MCF 10A (cell line): Measurements from ENCODE around the gene NOCT. TPM values are rescaled to one million over a fixed set of nuclear protein-coding genes. Genes with fewer than 3 reads are reported as not detected.

ENCODE experiments used
- BruUV-seq: library from RNA; stranded (reverse); fragments of 400-500 nt; replicated peaks from 2 replicates; lab custom pipeline; 2021; lab: Mats Ljungman, UMichigan
- CTCF ChIA-PET: fragments of 300-600 bp; sonication (Branson Sonifier 250); formaldehyde crosslinking; extraction: SDS; loops from one replicate; lab custom pipeline; 2021; ENCODE audit warnings: antibody characterized with exemption, inconsistent platforms; lab: Yijun Ruan, JAX
- POLR2A ChIA-PET: fragments of 300-600, 350-650 bp; sonication (Branson Sonifier 250); formaldehyde crosslinking; extraction: SDS; loops from one replicate; lab custom pipeline; 2020; ENCODE audit warnings: antibody characterized with exemption, inconsistent platforms; lab: Yijun Ruan, JAX
- DNase-seq: peaks from one replicate; pipeline ENCODE4 v3.0.0-alpha.2; 2018; ENCODE audit not compliant: unreplicated experiment
- H3K27ac Mint-ChIP-seq: one replicate; pipeline ENCODE4 v1.8.0; 2022; ENCODE audit warnings: mild to moderate bottlenecking, low read depth, mixed read lengths; ENCODE audit not compliant: unreplicated experiment
- H3K27me3 Mint-ChIP-seq: one replicate; pipeline ENCODE4 v1.8.0; 2022; ENCODE audit warnings: mixed read lengths; ENCODE audit not compliant: insufficient read depth, unreplicated experiment
- H3K36me3 Mint-ChIP-seq: one replicate; pipeline ENCODE4 v1.8.0; 2022; ENCODE audit warnings: mild to moderate bottlenecking, moderate library complexity, mixed read lengths; ENCODE audit not compliant: insufficient read depth, unreplicated experiment
- H3K4me1 Mint-ChIP-seq: one replicate; pipeline ENCODE4 v1.8.0; 2022; ENCODE audit warnings: mixed read lengths; ENCODE audit not compliant: insufficient read depth, unreplicated experiment
- H3K4me3 Mint-ChIP-seq: one replicate; pipeline ENCODE4 v1.8.0; 2022; ENCODE audit warnings: mild to moderate bottlenecking, moderate library complexity, mixed read lengths; ENCODE audit not compliant: unreplicated experiment
- H3K9me3 Mint-ChIP-seq: one replicate; pipeline ENCODE4 v1.8.0; 2022; ENCODE audit warnings: mixed read lengths; ENCODE audit not compliant: unreplicated experiment
- CTCF ChIP-seq: fragments of 200-600 bp; IDR thresholded peaks from one replicate; pipeline ENCODE4 v1.8.0; 2022; ENCODE audit warnings: antibody characterized with exemption, mild to moderate bottlenecking; ENCODE audit not compliant: unreplicated experiment
- intact Hi-C: fragments of 100-400 bp; cut with micrococcal nuclease; formaldehyde crosslinking; loops from 2 replicates; pipeline ENCODE4 v1.14.1; 2022
- total RNA-seq: library from RNA; stranded (reverse); gene quantifications from 2 replicates; pipeline ENCODE4 v1.2.3, GENCODE V29; 2022

Gene NOCT
- total RNA-seq, 1 experiment from 2014 or later: 25.5 TPM

DNA sequence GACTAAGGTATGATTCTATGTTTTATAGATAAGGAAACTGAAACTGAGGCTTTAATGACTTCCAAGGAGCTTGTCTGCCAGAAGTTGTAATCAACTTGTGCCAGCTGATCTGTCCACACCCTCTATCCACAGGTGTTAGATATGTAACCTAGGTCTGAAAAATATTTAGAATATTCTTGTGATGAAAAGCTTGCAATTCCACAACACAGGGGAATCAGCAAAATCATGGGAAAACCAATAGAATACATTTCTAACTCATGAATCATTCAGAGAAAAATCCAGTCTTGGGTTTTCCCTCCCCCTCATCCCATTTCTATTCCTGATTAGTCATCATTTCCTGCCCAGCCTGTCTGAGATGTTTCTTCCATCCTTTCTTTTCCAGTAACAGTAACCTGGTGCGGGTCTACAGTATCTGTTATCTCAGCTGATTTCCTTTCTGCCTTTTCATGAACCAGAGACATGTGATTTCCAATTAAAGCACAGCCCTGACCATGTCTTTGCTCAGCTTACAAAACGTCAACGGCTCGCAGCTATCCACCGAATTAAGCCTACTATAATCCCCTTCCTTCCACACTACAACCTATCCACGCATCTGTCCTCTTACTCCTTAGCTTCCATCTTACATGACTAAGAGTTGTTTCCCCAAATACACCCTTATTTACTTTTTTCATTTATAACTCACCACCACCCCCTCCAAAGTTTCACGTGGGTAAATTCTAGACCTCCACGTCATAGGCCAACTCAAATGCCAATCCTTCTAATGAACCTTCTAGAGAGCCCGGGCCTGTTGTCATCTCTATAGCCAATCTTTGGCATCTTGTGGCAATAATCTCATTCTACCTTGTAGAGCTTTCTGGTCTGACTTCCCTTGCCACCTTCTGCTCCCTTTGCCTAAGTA, 961 bp upstream of the NOCT start:
- intact Hi-C loops: loop anchor here (5.0 kb wide), 3 partner anchors 68 to 228 kb away; no protein-coding TSS in a partner anchor
- TF ChIP-seq CTCF: no peak
- H3K9me3 Mint-ChIP-seq: no peaks in the 10 kb centered on the region
- POLR2A ChIA-PET: interaction anchor here (0.6 to 8.1 kb wide), 29 partner anchors 8 to 820 kb away, joined by 3 to 107 read pairs (median 5); partner anchors contain the start of genes ELF2, NAA15, NDUFC1 and SETD7
- H3K27me3 Mint-ChIP-seq: no peaks in the 10 kb centered on the region
- CTCF ChIA-PET: interaction anchor here (0.6 to 2.5 kb wide), 5 partner anchors 16 to 283 kb away, joined by 3 to 8 read pairs (median 3); no protein-coding TSS in a partner anchor
- H3K4me3 Mint-ChIP-seq: peak overlapping the region; percentile 72
- peaks cover 31% of the 10 kb centered on the region for H3K4me1 Mint-ChIP-seq
- peak overlapping the region; percentile 95 for H3K27ac Mint-ChIP-seq
- DNase-seq: peak; percentile 93
- peaks cover 7% of the 10 kb centered on the region for H3K36me3 Mint-ChIP-seq
- TSS peak; percentile 97 for BruUV-seq

DNA sequence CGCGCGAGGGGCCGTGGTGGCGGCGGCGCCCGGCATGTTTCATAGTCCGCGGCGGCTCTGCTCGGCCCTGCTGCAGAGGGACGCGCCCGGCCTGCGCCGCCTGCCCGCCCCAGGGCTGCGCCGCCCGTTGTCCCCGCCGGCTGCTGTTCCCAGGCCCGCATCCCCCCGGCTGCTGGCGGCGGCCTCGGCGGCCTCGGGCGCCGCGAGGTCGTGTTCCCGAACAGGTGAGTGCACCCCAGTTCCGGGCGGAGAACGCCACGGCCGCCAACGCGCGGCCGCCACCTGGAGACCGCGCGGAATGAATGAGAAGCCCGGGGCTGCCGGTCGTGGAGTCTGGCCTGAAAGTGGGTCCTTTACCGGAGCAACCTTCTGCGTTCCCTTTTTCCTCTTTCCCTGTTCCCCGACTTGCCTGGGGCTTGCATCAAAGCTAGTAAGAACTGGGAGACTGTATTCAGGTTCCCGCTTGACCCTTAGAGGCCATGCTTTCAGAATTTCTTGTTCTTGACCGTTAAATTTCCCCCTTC, 429 bp downstream of the NOCT start:
- no peaks in the 10 kb centered on the region for H3K27me3 Mint-ChIP-seq
- BruUV-seq: no TSS peak
- no peaks in the 10 kb centered on the region for H3K9me3 Mint-ChIP-seq
- peak; percentile 46 for DNase-seq
- H3K27ac Mint-ChIP-seq: peak overlapping the region; percentile 95
- peaks cover 14% of the 10 kb centered on the region for H3K36me3 Mint-ChIP-seq
- H3K4me3 Mint-ChIP-seq: peak overlapping the region; percentile 72
- intact Hi-C loops: loop anchor here (5.0 kb wide), 3 partner anchors 66 to 226 kb away; no protein-coding TSS in a partner anchor
- TF ChIP-seq CTCF: no peak
- ChIA-PET CTCF (interaction anchor here (0.6 to 7.1 kb wide), 7 partner anchors 8 to 706 kb away, joined by 3 to 84 read pairs (median 3); no protein-coding TSS in a partner anchor), POLR2A (interaction anchor here (0.6 to 8.1 kb wide), 28 partner anchors 9 to 821 kb away, joined by 3 to 107 read pairs (median 4); partner anchors contain the start of genes ELF2, NAA15, NDUFC1 and SETD7)
- H3K4me1 Mint-ChIP-seq: peaks cover 38% of the 10 kb centered on the region

DNA sequence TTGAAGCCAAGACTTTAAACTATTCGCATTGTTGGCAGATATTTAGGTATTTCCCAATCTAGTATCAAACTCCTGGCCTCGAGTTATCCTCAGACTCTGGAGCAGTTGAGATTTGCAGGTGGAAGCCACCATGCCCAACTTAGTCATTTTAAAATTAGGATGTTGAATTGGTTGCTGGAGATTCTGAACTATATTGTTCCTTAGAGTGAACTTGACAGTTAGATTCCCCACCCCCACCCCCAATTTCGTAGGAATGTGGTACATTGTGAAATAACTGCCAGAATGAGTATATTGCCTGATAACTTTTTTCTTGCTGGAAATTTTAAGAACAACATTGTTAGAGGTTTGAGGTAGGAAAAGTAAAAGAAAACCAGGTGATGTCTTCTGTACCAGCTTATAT, 2.3 kb downstream of the NOCT start:
- H3K4me1 Mint-ChIP-seq: peaks cover 37% of the 10 kb centered on the region
- H3K4me3 Mint-ChIP-seq: peak overlapping the region; percentile 44
- H3K36me3 Mint-ChIP-seq: peaks cover 25% of the 10 kb centered on the region
- BruUV-seq: no TSS peak
- no peak overlapping the region for H3K27ac Mint-ChIP-seq
- no peaks in the 10 kb centered on the region for H3K27me3 Mint-ChIP-seq
- ChIA-PET CTCF (interaction anchor here (0.9 to 7.1 kb wide), 3 partner anchors 12 to 82 kb away, joined by 4 to 84 read pairs (median 4); no protein-coding TSS in a partner anchor), POLR2A (interaction anchor here (1.0 to 8.1 kb wide), 4 partner anchors 11 to 283 kb away, joined by 3 to 107 read pairs (median 30); partner anchors contain the start of gene NAA15)
- no peaks in the 10 kb centered on the region for H3K9me3 Mint-ChIP-seq
- peak; percentile 53 for DNase-seq
- no peak for TF ChIP-seq CTCF
- intact Hi-C loops: loop anchor here (5.0 kb wide), 3 partner anchors 64 to 224 kb away; no protein-coding TSS in a partner anchor
